22Rv1 (cell line): ENCODE measurements around the gene CDAN1.

Experiments
- H3K27ac ChIP-seq: fragments of 450-650 bp; 2 replicates; pipeline ENCODE4 v1.5.1; 2017
- ZFX ChIP-seq: fragments of 450-650 bp; IDR thresholded peaks from 2 replicates; pipeline ENCODE4 v1.6.1; 2017; ENCODE audit warnings: antibody characterized with exemption, borderline replicate concordance
- TF ChIP-seq, protein P1 (sequence below): fragments of 450-650 bp; IDR thresholded peaks from 2 replicates; pipeline ENCODE4 v1.5.1; 2017; ENCODE audit warnings: mild to moderate bottlenecking

The CDAN1 gene

DNA sequence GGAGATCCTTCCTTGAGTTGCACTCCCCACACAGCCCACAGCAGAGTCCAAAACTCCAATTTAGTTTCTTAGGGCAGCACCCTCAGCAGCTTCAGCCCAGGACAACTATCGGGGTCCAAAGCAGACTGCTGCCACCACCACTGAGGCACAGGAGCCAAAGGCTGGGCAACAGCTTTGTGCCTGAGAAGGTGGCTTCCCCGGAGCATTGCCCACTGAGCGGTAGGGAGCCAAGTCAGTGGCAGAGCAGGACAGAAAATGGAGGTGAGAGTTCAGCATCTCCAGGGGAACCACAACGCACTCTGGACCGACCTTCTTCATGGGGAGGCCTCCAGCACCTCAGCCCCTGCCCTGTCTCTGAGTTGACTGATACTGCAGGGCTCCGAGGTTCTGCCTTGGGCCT lies 43.4 kb downstream of the CDAN1 start:
- no peak overlapping the region for H3K27ac ChIP-seq
- TF ChIP-seq, protein P1, sequence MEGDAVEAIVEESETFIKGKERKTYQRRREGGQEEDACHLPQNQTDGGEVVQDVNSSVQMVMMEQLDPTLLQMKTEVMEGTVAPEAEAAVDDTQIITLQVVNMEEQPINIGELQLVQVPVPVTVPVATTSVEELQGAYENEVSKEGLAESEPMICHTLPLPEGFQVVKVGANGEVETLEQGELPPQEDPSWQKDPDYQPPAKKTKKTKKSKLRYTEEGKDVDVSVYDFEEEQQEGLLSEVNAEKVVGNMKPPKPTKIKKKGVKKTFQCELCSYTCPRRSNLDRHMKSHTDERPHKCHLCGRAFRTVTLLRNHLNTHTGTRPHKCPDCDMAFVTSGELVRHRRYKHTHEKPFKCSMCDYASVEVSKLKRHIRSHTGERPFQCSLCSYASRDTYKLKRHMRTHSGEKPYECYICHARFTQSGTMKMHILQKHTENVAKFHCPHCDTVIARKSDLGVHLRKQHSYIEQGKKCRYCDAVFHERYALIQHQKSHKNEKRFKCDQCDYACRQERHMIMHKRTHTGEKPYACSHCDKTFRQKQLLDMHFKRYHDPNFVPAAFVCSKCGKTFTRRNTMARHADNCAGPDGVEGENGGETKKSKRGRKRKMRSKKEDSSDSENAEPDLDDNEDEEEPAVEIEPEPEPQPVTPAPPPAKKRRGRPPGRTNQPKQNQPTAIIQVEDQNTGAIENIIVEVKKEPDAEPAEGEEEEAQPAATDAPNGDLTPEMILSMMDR = no peak
- no peak for TF ChIP-seq ZFX

DNA sequence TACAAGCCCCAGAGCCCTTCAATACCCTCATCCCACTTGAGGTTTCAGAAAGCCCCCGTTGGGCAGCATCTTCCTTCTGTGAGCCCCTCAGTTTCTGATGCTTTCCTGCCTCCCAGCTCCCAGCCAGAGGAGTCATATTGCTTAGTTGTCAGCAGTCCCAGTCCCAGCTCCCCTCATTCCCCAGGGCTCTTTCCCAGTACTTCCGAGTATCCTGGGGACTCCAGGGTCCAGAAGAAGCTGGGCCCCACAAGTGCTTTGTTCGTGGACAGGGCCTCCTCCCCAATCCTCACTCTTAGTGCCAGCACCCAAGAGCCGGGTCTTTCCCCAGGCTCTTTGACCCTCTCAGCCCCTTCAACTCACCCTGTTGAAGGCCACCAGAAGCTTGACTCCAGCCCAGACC lies 43.9 kb downstream of the CDAN1 start:
- TF ChIP-seq, protein P1 = no peak
- no peak for TF ChIP-seq ZFX
- no peak overlapping the region for H3K27ac ChIP-seq

DNA sequence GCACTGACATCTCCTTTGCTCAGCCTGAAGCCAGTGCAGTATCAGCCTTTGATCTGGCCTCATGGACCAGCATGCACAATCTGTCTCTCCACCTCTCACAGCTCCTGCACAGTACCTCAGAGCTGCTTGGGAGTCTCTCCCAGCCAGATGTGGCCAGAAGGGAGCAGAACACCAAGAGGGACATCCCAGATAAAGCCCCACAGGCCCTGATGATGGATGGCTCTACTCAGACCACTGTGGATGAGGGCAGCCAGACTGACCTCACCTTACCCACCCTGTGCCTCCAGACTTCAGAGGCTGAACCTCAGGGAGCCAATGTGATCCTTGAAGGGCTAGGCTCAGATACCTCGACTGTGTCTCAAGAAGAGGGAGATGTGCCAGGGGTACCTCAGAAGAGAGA lies 44.4 kb downstream of the CDAN1 start:
- no peak overlapping the region for H3K27ac ChIP-seq
- TF ChIP-seq ZFX = no peak
- TF ChIP-seq, protein P1 = no peak

DNA sequence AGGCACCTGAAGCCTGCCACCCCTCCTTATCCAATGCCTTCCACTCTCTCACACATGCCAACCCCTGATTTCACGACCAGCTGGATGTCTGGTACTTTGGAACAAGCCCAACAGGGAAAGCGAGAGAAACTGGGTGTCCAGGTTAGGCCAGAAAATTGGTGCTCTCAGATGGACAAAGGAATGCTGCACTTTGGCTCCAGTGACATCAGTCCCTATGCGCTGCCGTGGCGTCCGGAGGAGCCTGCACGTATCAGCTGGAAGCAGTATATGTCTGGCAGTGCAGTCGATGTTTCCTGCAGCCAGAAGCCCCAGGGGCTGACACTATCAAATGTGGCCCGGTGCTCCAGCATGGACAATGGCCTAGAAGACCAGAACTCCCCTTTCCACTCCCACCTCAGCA lies 45.2 kb downstream of the CDAN1 start:
- no peak for TF ChIP-seq ZFX
- TF ChIP-seq, protein P1 = no peak
- H3K27ac ChIP-seq = no peak overlapping the region

DNA sequence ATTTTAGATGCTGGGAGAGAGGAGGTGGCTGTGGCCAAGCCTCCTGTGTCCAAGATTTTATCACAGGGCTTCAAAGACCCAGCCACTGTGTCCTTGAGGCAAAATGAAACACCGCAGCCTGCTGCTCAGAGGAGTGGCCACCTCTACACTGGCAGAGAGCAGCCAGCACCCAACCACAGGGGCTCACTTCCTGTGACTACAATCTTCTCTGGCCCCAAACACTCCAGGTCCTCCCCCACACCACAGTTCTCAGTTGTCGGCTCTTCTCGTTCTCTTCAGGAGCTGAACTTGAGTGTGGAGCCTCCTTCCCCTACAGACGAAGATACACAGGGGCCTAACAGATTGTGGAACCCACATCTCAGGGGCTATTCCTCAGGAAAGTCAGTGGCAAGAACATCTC lies 45.6 kb downstream of the CDAN1 start:
- H3K27ac ChIP-seq = no peak overlapping the region
- TF ChIP-seq, protein P1 = no peak

DNA sequence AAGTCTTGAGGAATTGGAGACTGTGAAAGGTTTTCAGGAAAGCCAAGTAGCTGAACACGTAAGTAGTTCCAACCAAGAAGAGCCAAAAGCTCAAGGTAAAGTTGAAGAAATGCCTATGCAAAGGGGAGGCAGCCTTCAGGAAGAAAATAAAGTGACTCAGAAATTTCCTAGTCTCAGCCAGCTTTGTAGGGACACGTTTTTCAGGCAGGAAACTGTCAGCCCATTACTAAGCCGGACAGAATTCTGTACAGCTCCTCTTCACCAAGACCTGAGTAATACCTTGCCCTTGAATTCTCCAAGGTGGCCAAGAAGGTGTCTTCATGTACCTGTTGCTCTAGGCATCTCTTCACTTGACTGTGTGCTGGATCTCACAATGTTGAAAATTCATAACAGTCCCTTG lies 48.6 kb downstream of the CDAN1 start:
- no peak overlapping the region for H3K27ac ChIP-seq
- TF ChIP-seq, protein P1 = no peak
- TF ChIP-seq ZFX = no peak

DNA sequence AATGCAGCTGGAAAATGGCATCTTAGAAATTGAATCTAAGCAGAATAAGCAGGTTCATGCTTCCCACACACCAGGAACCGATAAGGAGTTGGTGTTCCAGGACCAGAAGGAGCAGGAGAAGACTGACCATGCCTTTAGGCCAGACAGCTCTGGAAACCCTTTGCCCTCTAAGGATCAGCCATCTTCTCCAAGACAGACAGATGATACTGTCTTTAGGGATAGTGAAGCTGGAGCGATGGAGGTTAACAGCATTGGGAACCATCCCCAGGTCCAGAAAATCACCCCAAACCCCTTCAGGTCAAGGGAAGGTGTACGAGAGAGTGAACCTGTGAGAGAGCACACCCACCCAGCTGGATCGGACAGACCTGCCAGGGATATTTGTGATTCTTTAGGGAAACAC lies 49.2 kb downstream of the CDAN1 start:
- no peak for TF ChIP-seq ZFX
- TF ChIP-seq, protein P1 = no peak
- H3K27ac ChIP-seq = no peak overlapping the region
